ENCODE measurements around the gene ZDHHC13. TPM values are rescaled to one million over a fixed set of nuclear protein-coding genes. Genes with fewer than 3 reads are reported as not detected.

The ZDHHC13 gene
- total and polyA plus RNA-seq, 2 of the 8 experiments (the other 6 are each of a cell fraction or from before 2014, with no cell fraction given), result 22.4 to 24.1 TPM

DNA sequence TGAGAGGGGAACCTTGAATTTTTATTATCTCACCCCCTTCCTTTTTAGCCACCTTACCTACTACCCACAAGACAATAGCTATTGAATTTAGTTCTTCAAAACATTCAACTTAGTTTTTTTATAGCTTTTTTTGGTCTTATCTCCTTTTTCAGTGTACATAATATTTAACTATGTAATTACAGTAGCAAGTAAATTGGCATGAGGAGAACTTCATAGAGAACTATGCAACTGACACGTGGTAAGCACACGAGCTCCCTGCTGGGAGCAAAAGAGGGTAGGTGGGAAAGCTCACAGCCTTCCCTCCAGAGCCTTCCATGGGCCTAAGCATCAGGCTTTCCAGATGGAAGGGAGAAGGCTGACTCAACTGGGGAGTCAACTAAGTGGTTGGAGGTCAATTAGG is 22.1 kb upstream of the ZDHHC13 start:
- Histone ChIP-seq H3K79me2 (ENCODE audit: control insufficient read depth in 1 of 2, insufficient read depth in 2 of 2, low read length in 2 of 2) (no peaks in the 10 kb centered on the region), H4K20me1 (replicated peaks in 1 of 2; ENCODE audit: control insufficient read depth in 1 of 2, insufficient read depth in 2 of 2, low read length in 2 of 2) (no peaks in the 10 kb centered on the region), H2BK15ac (ENCODE audit: low read length) (no peak overlapping the region), H2BK20ac (ENCODE audit: low read length) (no peak overlapping the region), H3K27me3 (replicated peaks in 1 of 4; ENCODE audit: control insufficient read depth in 3 of 4, extremely low read depth in 1 of 4, insufficient read depth in 3 of 4, low read length in 3 of 4) (no peaks in the 10 kb centered on the region), H3K4me3 (ENCODE audit: extremely low read depth in 1 of 4, insufficient read depth in 2 of 4, low read depth in 3 of 4, low read length in 4 of 4) (no peak overlapping the region), H3K23me2 (ENCODE audit: low read depth, low read length) (no peaks in the 10 kb centered on the region), H2AFZ (ENCODE audit: low read length) (no peak overlapping the region), H4K5ac (ENCODE audit: insufficient read length, low read depth, low read length) (no peak overlapping the region), H3K23ac (ENCODE audit: insufficient read length) (no peak overlapping the region), H3K27ac (ENCODE audit: low read depth, low read length) (no peak overlapping the region), H3K18ac (ENCODE audit: extremely low read depth, low read length) (no peak overlapping the region), H3K9me3 (ENCODE audit: insufficient read depth in 2 of 2, low read depth in 1 of 2, low read length in 1 of 2) (no peaks in the 10 kb centered on the region), H3K14ac (ENCODE audit: insufficient read length) (no peak overlapping the region), H3K79me1 (ENCODE audit: low read depth, low read length) (no peaks in the 10 kb centered on the region; the same call in 1 of the 2 replicates), H2BK120ac (replicated peaks; ENCODE audit: low read depth, low read length) (no peak overlapping the region), H3K4me1 (replicated peaks in 1 of 4; ENCODE audit: control insufficient read depth in 3 of 4, insufficient read depth in 4 of 4, low read length in 3 of 4) (no peaks in the 10 kb centered on the region), H3K4me2 (ENCODE audit: insufficient read depth in 1 of 2, low read depth in 2 of 2, low read length in 2 of 2) (no peak overlapping the region), H4K8ac (ENCODE audit: extremely low read depth, insufficient read depth, low read length) (no peak overlapping the region), H4K91ac (replicated peaks; ENCODE audit: insufficient read length, low read length) (no peak overlapping the region), H2BK5ac (ENCODE audit: low read depth, low read length) (no peak overlapping the region), H2BK12ac (ENCODE audit: low read depth, low read length) (no peak overlapping the region), H3K36me3 (ENCODE audit: control insufficient read depth in 2 of 4, insufficient read depth in 4 of 4, low read length in 3 of 4) (no peaks in the 10 kb centered on the region), H2AK5ac (ENCODE audit: low read depth, low read length) (no peak overlapping the region), H3K9ac (replicated peaks in 1 of 4; ENCODE audit: extremely low read depth in 1 of 4, low read depth in 3 of 4, low read length in 3 of 4) (no peak overlapping the region), H3K4ac (replicated peaks; ENCODE audit: insufficient read length, low read depth, low read length) (no peak overlapping the region), H3K56ac (replicated peaks; ENCODE audit: insufficient read length, low read depth, low read length) (no peak overlapping the region)
- no peak for FAIRE-seq
- 60% methylated on average over 2 of the region's 2 CpGs; no CpG with 5 or more reads in 1 of the 2 experiments for WGBS, 2 experiments (ENCODE audit: extremely low coverage in 1 of 2, insufficient coverage in 1 of 2, insufficient read length in 1 of 2, insufficient replicate concordance in 2 of 2, low coverage in 1 of 2, low lambda C conversion rate in 2 of 2, missing lambda C conversion rate in 1 of 2)
- DNase-seq (ENCODE audit: low read depth in 1 of 2, low spot score in 2 of 2), result no peak
- ChIA-PET POLR2A (ENCODE audit: partially characterized antibody) (no interaction called here), CTCF (ENCODE audit: partially characterized antibody) (interaction anchor here (4.2 kb wide), 1 partner anchor 18 kb away, joined by 18 read pairs; no protein-coding TSS in a partner anchor)
- TF ChIP-seq, protein P1, sequence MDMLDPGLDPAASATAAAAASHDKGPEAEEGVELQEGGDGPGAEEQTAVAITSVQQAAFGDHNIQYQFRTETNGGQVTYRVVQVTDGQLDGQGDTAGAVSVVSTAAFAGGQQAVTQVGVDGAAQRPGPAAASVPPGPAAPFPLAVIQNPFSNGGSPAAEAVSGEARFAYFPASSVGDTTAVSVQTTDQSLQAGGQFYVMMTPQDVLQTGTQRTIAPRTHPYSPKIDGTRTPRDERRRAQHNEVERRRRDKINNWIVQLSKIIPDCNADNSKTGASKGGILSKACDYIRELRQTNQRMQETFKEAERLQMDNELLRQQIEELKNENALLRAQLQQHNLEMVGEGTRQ (IDR thresholded peaks at IDR 0.05; ENCODE audit: low read length), result no peak
- no peak for TF ChIP-seq SP2 (IDR thresholded peaks at IDR 0.05; ENCODE audit: low read length)
- no peak for TF ChIP-seq SUZ12 (IDR thresholded peaks at IDR 0.05; ENCODE audit: low read length)
- no peak for TF ChIP-seq GTF2F1 (IDR thresholded peaks at IDR 0.05; ENCODE audit: borderline replicate concordance, low read depth, low read length)
- no peak for TF ChIP-seq POLR2A (IDR thresholded peaks at IDR 0.05; ENCODE audit: control extremely low read depth in 1 of 2, low read depth in 2 of 2, low read length in 2 of 2)
- no peak for TF ChIP-seq SIX5 (IDR thresholded peaks at IDR 0.05; ENCODE audit: low read depth, low read length)
- no peak for TF ChIP-seq ATF2 (IDR thresholded peaks at IDR 0.05; ENCODE audit: low read length)
